ENCODE results near the gene CPA1. TPM values are rescaled to one million over a fixed set of nuclear protein-coding genes. Genes with fewer than 3 reads are reported as not detected.

CPA1 gene
- total RNA-seq, 1 experiment from 2014 or later, result not detected

DNA sequence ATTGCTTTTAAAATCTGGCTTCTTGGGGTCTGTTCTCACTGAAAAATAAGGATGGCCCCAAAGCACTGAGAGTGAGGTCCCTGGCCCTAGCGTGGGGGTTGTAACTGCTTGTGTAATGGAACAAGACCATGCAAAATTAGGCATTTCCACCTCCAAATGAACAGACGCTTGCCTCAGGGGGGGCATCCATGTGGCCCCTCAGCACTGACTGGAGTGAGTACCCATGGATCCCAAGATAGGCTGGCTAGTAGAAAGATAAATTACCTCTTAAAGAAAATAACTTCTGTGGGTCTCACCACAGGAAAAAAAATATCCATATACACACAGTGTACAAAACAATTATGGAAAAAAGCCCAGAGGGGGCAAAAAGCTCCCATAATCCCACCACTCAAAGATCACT lies 15.2 kb upstream of the CPA1 start:
- no peaks in the 10 kb centered on the region for H3K9me2 ChIP-seq (ENCODE audit: insufficient read depth)
- DNase-seq, result no peak
- H3K4me3 ChIP-seq, result no peak overlapping the region
- BruUV-seq (replicated peaks), result no TSS peak
- H3K36me3 ChIP-seq (ENCODE audit: low read depth), result no peaks in the 10 kb centered on the region
- H3K27me3 ChIP-seq (ENCODE audit: insufficient read depth, low read depth), result no peaks in the 10 kb centered on the region
- H2AFZ ChIP-seq, result no peak overlapping the region
- peaks cover 50% of the 10 kb centered on the region for H3K4me1 ChIP-seq (replicated peaks; ENCODE audit: insufficient read depth)
- H3F3A ChIP-seq (ENCODE audit: insufficient read depth, low read depth), result peaks cover 20% of the 10 kb centered on the region; the same call in 1 of the 2 replicates
- no peaks in the 10 kb centered on the region for H4K20me1 ChIP-seq (ENCODE audit: insufficient read depth)
- intact Hi-C loops (cut with micrococcal nuclease; ENCODE audit: unreplicated experiment), result no loop called here
- H3K4me2 ChIP-seq, result no peak overlapping the region
- peaks cover 3% of the 10 kb centered on the region; the same call in 1 of the 2 replicates for H3K9me3 ChIP-seq (ENCODE audit: insufficient read depth, low read depth)
- H3K27ac ChIP-seq, result no peak overlapping the region
- ChIA-PET POLR2A (ENCODE audit: unreplicated experiment) (no interaction called here), CTCF (no interaction called here)
- TF ChIP-seq EZH2 (IDR thresholded peaks at IDR 0.05; ENCODE audit: low read depth), result no peak
- no peaks in the 10 kb centered on the region for H3K79me2 ChIP-seq (ENCODE audit: low read depth)

DNA sequence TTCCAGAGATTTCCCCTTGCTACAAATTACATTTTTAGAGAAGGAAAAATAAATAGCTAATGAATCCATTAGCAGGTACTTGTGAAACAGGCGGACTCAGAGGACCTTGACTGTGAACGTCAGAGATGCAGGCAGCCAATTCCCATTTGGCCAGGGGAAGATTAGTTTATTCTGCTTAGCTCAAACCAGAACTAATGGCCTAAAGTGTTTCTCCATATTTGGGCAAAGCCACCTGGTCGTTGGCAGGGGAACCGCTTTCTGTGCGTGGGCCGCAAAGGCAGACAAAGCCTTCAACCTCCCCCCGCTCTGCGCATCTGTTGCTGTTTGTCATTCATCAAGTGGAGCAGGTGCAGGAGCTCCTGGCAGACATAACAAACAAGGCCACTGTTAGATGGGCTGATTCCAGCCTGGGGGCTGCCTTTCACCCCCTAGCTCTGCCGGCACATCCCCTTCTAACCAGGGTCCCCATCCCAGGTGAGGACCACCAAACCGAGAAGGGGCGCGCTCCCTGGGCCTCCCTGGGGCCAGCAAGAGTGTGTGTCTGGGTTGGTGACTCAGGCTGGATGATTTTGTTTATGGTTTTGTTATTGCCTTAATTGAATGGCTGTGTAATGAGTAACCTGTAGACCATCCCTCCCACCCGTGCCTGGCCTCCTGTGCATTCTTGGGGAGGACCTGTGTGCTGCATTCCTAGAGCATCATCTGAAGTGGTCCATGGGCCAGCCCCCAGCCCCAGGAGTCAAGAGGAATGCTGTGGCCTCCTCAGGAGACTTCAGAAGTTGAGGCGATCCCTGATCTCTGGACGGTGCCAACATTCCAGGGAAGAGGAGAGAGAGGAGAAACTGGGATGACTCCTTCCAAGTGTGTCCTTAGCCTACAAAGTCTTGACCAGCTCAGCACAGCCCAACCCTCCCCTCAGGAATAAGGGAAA lies 14.5 kb upstream of the CPA1 start:
- H3K4me3 ChIP-seq, result no peak overlapping the region
- H3K4me2 ChIP-seq, result no peak overlapping the region
- no peaks in the 10 kb centered on the region for H3K79me2 ChIP-seq (ENCODE audit: low read depth)
- TF ChIP-seq, protein P1, sequence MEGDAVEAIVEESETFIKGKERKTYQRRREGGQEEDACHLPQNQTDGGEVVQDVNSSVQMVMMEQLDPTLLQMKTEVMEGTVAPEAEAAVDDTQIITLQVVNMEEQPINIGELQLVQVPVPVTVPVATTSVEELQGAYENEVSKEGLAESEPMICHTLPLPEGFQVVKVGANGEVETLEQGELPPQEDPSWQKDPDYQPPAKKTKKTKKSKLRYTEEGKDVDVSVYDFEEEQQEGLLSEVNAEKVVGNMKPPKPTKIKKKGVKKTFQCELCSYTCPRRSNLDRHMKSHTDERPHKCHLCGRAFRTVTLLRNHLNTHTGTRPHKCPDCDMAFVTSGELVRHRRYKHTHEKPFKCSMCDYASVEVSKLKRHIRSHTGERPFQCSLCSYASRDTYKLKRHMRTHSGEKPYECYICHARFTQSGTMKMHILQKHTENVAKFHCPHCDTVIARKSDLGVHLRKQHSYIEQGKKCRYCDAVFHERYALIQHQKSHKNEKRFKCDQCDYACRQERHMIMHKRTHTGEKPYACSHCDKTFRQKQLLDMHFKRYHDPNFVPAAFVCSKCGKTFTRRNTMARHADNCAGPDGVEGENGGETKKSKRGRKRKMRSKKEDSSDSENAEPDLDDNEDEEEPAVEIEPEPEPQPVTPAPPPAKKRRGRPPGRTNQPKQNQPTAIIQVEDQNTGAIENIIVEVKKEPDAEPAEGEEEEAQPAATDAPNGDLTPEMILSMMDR (conservative IDR thresholded peaks at IDR 0.05), result no peak
- no peak for TF ChIP-seq EZH2 (IDR thresholded peaks at IDR 0.05; ENCODE audit: low read depth)
- no peaks in the 10 kb centered on the region for H3K36me3 ChIP-seq (ENCODE audit: low read depth)
- H4K20me1 ChIP-seq (ENCODE audit: insufficient read depth), result no peaks in the 10 kb centered on the region
- no peaks in the 10 kb centered on the region for H3K9me3 ChIP-seq (ENCODE audit: insufficient read depth, low read depth)
- no TSS peak for BruUV-seq (replicated peaks)
- peak in 1 of 2 experiments; percentile 40 for DNase-seq
- no peak overlapping the region for H3K27ac ChIP-seq
- no peak overlapping the region for H2AFZ ChIP-seq
- intact Hi-C loops (cut with micrococcal nuclease; ENCODE audit: unreplicated experiment), result no loop called here
- ChIA-PET CTCF (no interaction called here), POLR2A (ENCODE audit: unreplicated experiment) (no interaction called here)
- H3K4me1 ChIP-seq (replicated peaks; ENCODE audit: insufficient read depth), result peaks cover 48% of the 10 kb centered on the region
- H3K27me3 ChIP-seq (ENCODE audit: insufficient read depth, low read depth), result no peaks in the 10 kb centered on the region
- no peaks in the 10 kb centered on the region for H3K9me2 ChIP-seq (ENCODE audit: insufficient read depth)
- peaks cover 20% of the 10 kb centered on the region; the same call in 1 of the 2 replicates for H3F3A ChIP-seq (ENCODE audit: insufficient read depth, low read depth)

DNA sequence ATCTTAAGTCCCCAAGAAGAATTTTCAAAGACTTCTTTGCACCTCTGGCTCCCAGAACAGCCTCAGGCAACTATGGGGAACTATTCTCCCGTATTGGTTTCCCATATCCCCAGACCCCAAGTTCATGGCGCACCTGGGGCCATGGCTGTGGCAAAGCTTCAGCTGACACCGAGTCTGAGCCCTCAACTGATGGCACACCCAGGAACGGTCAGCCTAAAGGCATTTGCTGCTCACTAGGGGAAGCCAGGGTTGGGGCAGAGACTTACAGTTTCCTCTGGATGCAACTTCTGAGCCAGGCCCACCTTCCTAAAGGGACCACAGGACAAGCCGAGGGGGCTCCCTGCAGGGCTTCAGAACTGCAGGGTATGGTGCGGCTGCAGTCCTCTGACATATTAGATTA lies 13.7 kb upstream of the CPA1 start:
- no peak overlapping the region for H3K4me2 ChIP-seq
- CTCF ChIA-PET, result no interaction called here
- intact Hi-C loops (cut with micrococcal nuclease; ENCODE audit: unreplicated experiment), result no loop called here
- H2AFZ ChIP-seq, result no peak overlapping the region
- DNase-seq, result no peak
- H3K4me3 ChIP-seq, result no peak overlapping the region
- no peaks in the 10 kb centered on the region for H3K36me3 ChIP-seq (ENCODE audit: low read depth)
- TF ChIP-seq, protein P1 (conservative IDR thresholded peaks at IDR 0.05), result no peak
- no peak for TF ChIP-seq EZH2 (IDR thresholded peaks at IDR 0.05; ENCODE audit: low read depth)
- peaks cover 20% of the 10 kb centered on the region; the same call in 1 of the 2 replicates for H3F3A ChIP-seq (ENCODE audit: insufficient read depth, low read depth)
- H3K4me1 ChIP-seq (replicated peaks; ENCODE audit: insufficient read depth), result peaks cover 48% of the 10 kb centered on the region
- H3K79me2 ChIP-seq (ENCODE audit: low read depth), result no peaks in the 10 kb centered on the region
- H3K27me3 ChIP-seq (ENCODE audit: insufficient read depth, low read depth), result no peaks in the 10 kb centered on the region
- H3K27ac ChIP-seq, result no peak overlapping the region
- POLR2A ChIA-PET (ENCODE audit: unreplicated experiment), result no interaction called here
- H3K9me2 ChIP-seq (ENCODE audit: insufficient read depth), result no peaks in the 10 kb centered on the region
- BruUV-seq (replicated peaks), result no TSS peak
- no peaks in the 10 kb centered on the region for H4K20me1 ChIP-seq (ENCODE audit: insufficient read depth)
- no peaks in the 10 kb centered on the region for H3K9me3 ChIP-seq (ENCODE audit: insufficient read depth, low read depth)

All from PC-9 (cell line).